Endodermal cell (in vitro differentiated cells): ENCODE results near the gene CACNA2D2. TPM values are rescaled to one million over a fixed set of nuclear protein-coding genes. Genes with fewer than 3 reads are reported as not detected.

Experiments
- DNase-seq: peaks from one replicate; pipeline ENCODE4 v3.0.0-alpha.2; 2017
- H3K27ac ChIP-seq: 2 replicates; pipeline ENCODE4 v1.5.1; 2013; ENCODE audit warnings: mild to moderate bottlenecking, low read depth, low read length, moderate library complexity
- H3K27me3 ChIP-seq: 2 replicates; pipeline ENCODE4 v1.6.1; 2013; ENCODE audit warnings: mild to moderate bottlenecking, low read length, moderate library complexity; ENCODE audit not compliant: insufficient read depth, control insufficient read depth, poor library complexity, severe bottlenecking
- H3K36me3 ChIP-seq: 2 replicates; pipeline ENCODE4 v1.7.0; 2013; ENCODE audit warnings: mild to moderate bottlenecking, low read length, moderate library complexity; ENCODE audit not compliant: control insufficient read depth, insufficient read depth
- H3K4me1 ChIP-seq: one replicate; pipeline ENCODE4 v1.7.0; 2013; ENCODE audit warnings: low read length; ENCODE audit not compliant: control insufficient read depth, insufficient read depth
- H3K4me3 ChIP-seq: 2 replicates; pipeline ENCODE4 v1.5.1; 2013; ENCODE audit warnings: mild to moderate bottlenecking, low read length, moderate library complexity
- H3K9ac ChIP-seq: 2 replicates; pipeline ENCODE4 v1.6.1; 2013; ENCODE audit warnings: mild to moderate bottlenecking, low read length, moderate library complexity; ENCODE audit not compliant: poor library complexity, severe bottlenecking; ENCODE audit errors: extremely low read depth
- H3K9me3 ChIP-seq: 2 replicates; pipeline ENCODE4 v1.6.1; 2013; ENCODE audit warnings: mild to moderate bottlenecking, low read length, moderate library complexity; ENCODE audit not compliant: control insufficient read depth
- H3K27ac Mint-ChIP-seq: 2 replicates; pipeline ENCODE4 v1.8.0; 2020; ENCODE audit warnings: mixed read lengths
- H3K27me3 Mint-ChIP-seq: 2 replicates; pipeline ENCODE4 v1.8.0; 2021; ENCODE audit warnings: mild to moderate bottlenecking, mixed read lengths; ENCODE audit not compliant: insufficient read depth
- H3K36me3 Mint-ChIP-seq: 2 replicates; pipeline ENCODE4 v1.8.0; 2020; ENCODE audit warnings: low read depth, mixed read lengths
- H3K4me1 Mint-ChIP-seq: 2 replicates; pipeline ENCODE4 v1.8.0; 2020; ENCODE audit warnings: mixed read lengths
- H3K4me3 Mint-ChIP-seq: 2 replicates; pipeline ENCODE4 v1.8.0; 2020; ENCODE audit warnings: mild to moderate bottlenecking, moderate library complexity, mixed read lengths
- H3K9me3 Mint-ChIP-seq: 2 replicates; pipeline ENCODE4 v1.8.0; 2020; ENCODE audit warnings: mild to moderate bottlenecking, mixed read lengths
- WGBS, 2 experiments: methylation state at CpG; one replicate each; pipeline versions ENCODE4 v1.1.5 to v1.1.7; 2013; ENCODE audit warnings: missing lambda C conversion rate in 2 of 2, mixed read lengths in 1 of 2; ENCODE audit not compliant: insufficient coverage in 1 of 2, insufficient read length in 1 of 2; 5-methylcytosine and 5-hydroxymethylcytosine counted together
- total RNA-seq, 2 donors: library from RNA; stranded (reverse); fragmentation: NEBNext Ultra II Directional in 1 of 2; extraction: Animal tissue kit (Norgen Biotek cat#: 25700) in 1 of 2; gene quantifications; 2 replicates in 1 of 2; 3 replicates in 1 of 2; pipeline ENCODE4 v1.2.1, GENCODE V29; 2021
- TF ChIP-seq, protein P1 (sequence below): fragments of 200-600 bp; sonication (generic); conservative IDR thresholded peaks from 2 replicates; pipeline ENCODE4 v1.5.0; 2021; ENCODE audit warnings: antibody characterized with exemption, mild to moderate bottlenecking

Gene CACNA2D2
- total RNA-seq, 2 donors from 2014 or later: 17.6 to 20.7 TPM

DNA sequence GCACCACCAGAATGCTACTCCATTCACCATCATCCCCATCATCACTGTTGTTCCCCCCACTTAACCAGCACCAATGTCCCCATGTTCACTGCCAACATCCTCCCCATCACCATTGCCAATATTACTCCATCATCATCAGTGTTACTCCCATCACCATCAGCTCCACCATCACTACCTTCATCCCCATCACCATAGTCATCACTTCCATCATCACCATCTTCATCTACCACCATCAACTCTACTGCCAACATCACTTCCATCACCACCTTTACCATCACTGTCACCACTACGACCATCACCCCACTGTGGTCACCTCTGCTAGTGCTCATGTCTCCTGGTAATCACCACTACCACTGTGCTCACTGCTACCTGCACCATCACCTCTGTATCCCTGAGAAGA is 96.9 kb downstream of the CACNA2D2 start:
- Mint-ChIP-seq H3K27me3 (peaks cover 9% of the 10 kb centered on the region), H3K36me3 (no peaks in the 10 kb centered on the region), H3K4me1 (no peaks in the 10 kb centered on the region), H3K4me3 (no peak overlapping the region), H3K9me3 (no peaks in the 10 kb centered on the region), H3K27ac (no peak overlapping the region)
- Histone ChIP-seq H3K27me3 (no peaks in the 10 kb centered on the region), H3K9ac (no peak overlapping the region), H3K4me3 (no peak overlapping the region), H3K9me3 (no peaks in the 10 kb centered on the region), H3K27ac (no peak overlapping the region), H3K36me3 (no peaks in the 10 kb centered on the region), H3K4me1 (no peaks in the 10 kb centered on the region)
- 73 to 88% methylated on average over 1 of the region's 1 CpG for WGBS, 2 experiments
- DNase-seq: no peak
- TF ChIP-seq, protein P1, sequence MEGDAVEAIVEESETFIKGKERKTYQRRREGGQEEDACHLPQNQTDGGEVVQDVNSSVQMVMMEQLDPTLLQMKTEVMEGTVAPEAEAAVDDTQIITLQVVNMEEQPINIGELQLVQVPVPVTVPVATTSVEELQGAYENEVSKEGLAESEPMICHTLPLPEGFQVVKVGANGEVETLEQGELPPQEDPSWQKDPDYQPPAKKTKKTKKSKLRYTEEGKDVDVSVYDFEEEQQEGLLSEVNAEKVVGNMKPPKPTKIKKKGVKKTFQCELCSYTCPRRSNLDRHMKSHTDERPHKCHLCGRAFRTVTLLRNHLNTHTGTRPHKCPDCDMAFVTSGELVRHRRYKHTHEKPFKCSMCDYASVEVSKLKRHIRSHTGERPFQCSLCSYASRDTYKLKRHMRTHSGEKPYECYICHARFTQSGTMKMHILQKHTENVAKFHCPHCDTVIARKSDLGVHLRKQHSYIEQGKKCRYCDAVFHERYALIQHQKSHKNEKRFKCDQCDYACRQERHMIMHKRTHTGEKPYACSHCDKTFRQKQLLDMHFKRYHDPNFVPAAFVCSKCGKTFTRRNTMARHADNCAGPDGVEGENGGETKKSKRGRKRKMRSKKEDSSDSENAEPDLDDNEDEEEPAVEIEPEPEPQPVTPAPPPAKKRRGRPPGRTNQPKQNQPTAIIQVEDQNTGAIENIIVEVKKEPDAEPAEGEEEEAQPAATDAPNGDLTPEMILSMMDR: no peak

DNA sequence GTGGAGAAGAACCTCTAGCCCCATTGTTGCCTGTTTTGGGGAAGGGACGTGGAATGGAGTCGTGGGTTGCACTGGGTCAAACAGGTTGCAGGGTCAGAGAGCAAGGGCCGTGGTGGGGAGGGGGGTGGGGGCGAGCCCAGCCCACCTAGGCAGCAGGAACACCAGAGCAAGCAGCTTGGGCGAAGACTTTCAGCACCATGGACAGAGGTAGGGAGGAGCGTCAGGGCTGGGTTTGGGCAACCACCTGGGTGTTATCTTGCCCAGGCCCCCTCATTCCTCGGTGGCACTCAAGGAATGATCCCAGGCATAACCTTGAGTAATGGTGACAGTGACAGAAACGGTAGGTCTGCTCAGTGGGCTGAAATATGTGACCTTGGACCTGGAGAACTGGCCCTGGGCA is 98.2 kb downstream of the CACNA2D2 start:
- no peaks in the 10 kb centered on the region for H3K27me3 ChIP-seq
- H3K4me3 Mint-ChIP-seq: no peak overlapping the region
- H3K4me1 ChIP-seq: no peaks in the 10 kb centered on the region
- H3K27me3 Mint-ChIP-seq: peaks cover 9% of the 10 kb centered on the region
- DNase-seq: peak; percentile 89
- H3K9ac ChIP-seq: no peak overlapping the region
- no peaks in the 10 kb centered on the region for H3K4me1 Mint-ChIP-seq
- H3K27ac Mint-ChIP-seq: no peak overlapping the region
- WGBS, 2 experiments: 41 to 42% methylated on average over 5 to 8 of the region's 8 CpGs
- no peaks in the 10 kb centered on the region for H3K9me3 ChIP-seq
- no peak overlapping the region for H3K4me3 ChIP-seq
- no peaks in the 10 kb centered on the region for H3K9me3 Mint-ChIP-seq
- TF ChIP-seq, protein P1: no peak
- no peaks in the 10 kb centered on the region for H3K36me3 Mint-ChIP-seq
- no peaks in the 10 kb centered on the region for H3K36me3 ChIP-seq
- no peak overlapping the region for H3K27ac ChIP-seq

DNA sequence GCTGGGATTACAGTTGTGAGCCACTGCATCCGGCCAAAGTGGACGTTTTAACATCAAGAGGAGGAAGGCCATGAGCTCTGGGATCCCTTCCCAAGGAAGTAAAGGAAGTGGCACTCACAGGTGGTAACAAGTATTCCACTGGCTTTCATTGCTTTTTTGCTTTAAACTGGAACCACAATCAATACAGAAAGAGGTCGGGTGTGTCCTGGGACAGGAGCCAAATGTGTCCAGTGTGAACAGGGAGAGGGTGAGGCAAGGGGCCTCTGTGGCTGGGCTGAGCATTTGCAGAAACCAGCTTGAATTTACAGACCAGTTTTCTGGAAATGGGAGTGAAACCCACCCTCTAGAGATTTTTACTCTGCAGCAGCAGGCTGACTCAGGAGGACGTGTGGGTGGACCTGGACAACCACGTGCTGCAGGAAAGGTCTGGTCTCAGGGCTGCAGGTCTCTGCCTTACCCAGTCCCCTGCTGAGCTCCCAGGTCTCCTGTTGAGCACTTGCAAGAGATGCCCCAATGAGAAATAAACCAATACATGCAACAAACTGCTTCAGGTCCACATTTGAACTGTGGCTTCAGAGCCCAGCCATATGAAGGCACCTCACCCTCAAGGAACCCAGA is 101.3 kb downstream of the CACNA2D2 start:
- Mint-ChIP-seq H3K4me1 (no peaks in the 10 kb centered on the region), H3K27ac (no peak overlapping the region), H3K27me3 (peaks cover 9% of the 10 kb centered on the region), H3K9me3 (no peaks in the 10 kb centered on the region), H3K4me3 (no peak overlapping the region), H3K36me3 (no peaks in the 10 kb centered on the region)
- no peaks in the 10 kb centered on the region for H3K4me1 ChIP-seq
- TF ChIP-seq, protein P1: no peak
- H3K27ac ChIP-seq: no peak overlapping the region
- no peaks in the 10 kb centered on the region for H3K27me3 ChIP-seq
- no peak for DNase-seq
- H3K9ac ChIP-seq: no peak overlapping the region
- no peaks in the 10 kb centered on the region for H3K9me3 ChIP-seq
- WGBS, 2 experiments: 60 to 70% methylated on average over 5 of the region's 5 CpGs
- H3K4me3 ChIP-seq: no peak overlapping the region
- H3K36me3 ChIP-seq: no peaks in the 10 kb centered on the region
